DOHH2 (cell line): ENCODE measurements around the gene ZNRF2.

ENCODE experiments used
- H3F3A ChIP-seq: fragments of 200-600 bp; sonication (generic), shearing (Covaris generic); 2 replicates; pipeline ENCODE4 v1.6.0; 2016; ENCODE audit warnings: antibody characterized with exemption, mild to moderate bottlenecking; ENCODE audit not compliant: control insufficient read depth, insufficient read depth
- H3K27ac ChIP-seq: fragments of 200-600 bp; sonication (generic); 2 replicates; pipeline ENCODE4 v1.5.1; 2014; ENCODE audit warnings: low read depth, mild to moderate bottlenecking, low read length, moderate library complexity
- H3K27me3 ChIP-seq: fragments of 200-600 bp; sonication (generic); 2 replicates; pipeline ENCODE4 v1.6.1; 2014; ENCODE audit warnings: mild to moderate bottlenecking, low read length, mixed read lengths; ENCODE audit not compliant: control insufficient read depth
- H3K36me3 ChIP-seq: fragments of 200-600 bp; sonication (generic); 2 replicates; pipeline ENCODE4 v1.6.1; 2014; ENCODE audit warnings: mild to moderate bottlenecking, low read length, moderate library complexity, mixed read lengths; ENCODE audit not compliant: control insufficient read depth
- H3K4me1 ChIP-seq: fragments of 200-600 bp; sonication (generic); 2 replicates; pipeline ENCODE4 v1.6.1; 2014; ENCODE audit warnings: mild to moderate bottlenecking, low read length, mixed read lengths; ENCODE audit not compliant: control insufficient read depth
- H3K4me2 ChIP-seq: fragments of 200-600 bp; sonication (generic); 2 replicates; pipeline ENCODE4 v1.6.0; 2014; ENCODE audit warnings: mild to moderate bottlenecking, low read length, moderate library complexity
- H3K4me3 ChIP-seq: fragments of 200-600 bp; sonication (generic); 2 replicates; pipeline ENCODE4 v1.5.1; 2014; ENCODE audit warnings: mild to moderate bottlenecking, low read length, mixed read lengths
- H3K79me2 ChIP-seq: fragments of 200-600 bp; sonication (generic); 2 replicates; pipeline ENCODE4 v1.6.1; 2014; ENCODE audit warnings: mild to moderate bottlenecking, low read length, mixed read lengths; ENCODE audit not compliant: control insufficient read depth
- H3K9me2 ChIP-seq: fragments of 200-600 bp; sonication (generic); replicated peaks from 2 replicates; pipeline ENCODE4 v1.6.1; 2014; ENCODE audit warnings: mild to moderate bottlenecking, low read length, mixed read lengths; ENCODE audit not compliant: control insufficient read depth
- H3K9me3 ChIP-seq: fragments of 200-600 bp; sonication (generic); 2 replicates; pipeline ENCODE4 v1.6.1; 2014; ENCODE audit warnings: antibody characterized with exemption, low read length, mixed read lengths; ENCODE audit not compliant: control insufficient read depth, insufficient read depth
- H4K20me1 ChIP-seq: fragments of 200-600 bp; sonication (generic); 2 replicates; pipeline ENCODE4 v1.6.0; 2014; ENCODE audit warnings: low read depth, mild to moderate bottlenecking, antibody characterized with exemption, low read length, moderate library complexity; ENCODE audit not compliant: control insufficient read depth, insufficient read depth
- CTCF ChIP-seq: fragments of 200-600 bp; sonication (generic); IDR thresholded peaks from one replicate; pipeline ENCODE4 v1.5.1; 2014; ENCODE audit warnings: antibody characterized with exemption, mild to moderate bottlenecking, low read depth, low read length; ENCODE audit not compliant: poor library complexity, severe bottlenecking
- EZH2phosphoT487 ChIP-seq: fragments of 200-600 bp; sonication (generic); IDR thresholded peaks from 2 replicates; pipeline ENCODE4 v1.6.1; 2017; ENCODE audit warnings: borderline replicate concordance, mild to moderate bottlenecking, antibody characterized with exemption, low read length, moderate library complexity, mixed read lengths

The ZNRF2 gene

GRCh38 chr7:30323006-30323355 lies 38.6 kb downstream of the ZNRF2 start:
- TF ChIP-seq EZH2phosphoT487 (no peak), CTCF (no peak)
- peak overlapping the region; percentile 93 for H3K4me2 ChIP-seq
- H3K79me2 ChIP-seq, result peaks cover 94% of the 10 kb centered on the region
- peak overlapping the region; percentile 65 for H3K4me3 ChIP-seq
- no peaks in the 10 kb centered on the region for H4K20me1 ChIP-seq
- peaks cover 15% of the 10 kb centered on the region for H3K36me3 ChIP-seq
- H3K9me3 ChIP-seq, result no peaks in the 10 kb centered on the region
- no peaks in the 10 kb centered on the region for H3K27me3 ChIP-seq
- no peaks in the 10 kb centered on the region for H3K9me2 ChIP-seq
- H3K27ac ChIP-seq, result peak overlapping the region; percentile 78
- H3K4me1 ChIP-seq, result peaks cover 95% of the 10 kb centered on the region
- peaks cover 31% of the 10 kb centered on the region for H3F3A ChIP-seq

GRCh38 chr7:30327813-30328212 lies 43.4 kb downstream of the ZNRF2 start:
- peak overlapping the region; percentile 85 for H3K4me2 ChIP-seq

GRCh38 chr7:30328381-30328780 lies 44.0 kb downstream of the ZNRF2 start:
- H3K79me2 ChIP-seq, result peaks cover 90% of the 10 kb centered on the region

More at GRCh38 chr7:30327813-30328212, 43.4 kb downstream of the ZNRF2 start:
- H3K4me3 ChIP-seq, result peak overlapping the region; percentile 12
- peak overlapping the region; percentile 91 for H3K27ac ChIP-seq
- H3K9me2 ChIP-seq, result no peaks in the 10 kb centered on the region
- no peak for TF ChIP-seq EZH2phosphoT487
- TF ChIP-seq CTCF, result no peak
- H4K20me1 ChIP-seq, result no peaks in the 10 kb centered on the region
- no peaks in the 10 kb centered on the region for H3K27me3 ChIP-seq
- H3K79me2 ChIP-seq, result peaks cover 90% of the 10 kb centered on the region
- no peaks in the 10 kb centered on the region for H3K9me3 ChIP-seq
- H3F3A ChIP-seq, result peaks cover 44% of the 10 kb centered on the region
- peaks cover 98% of the 10 kb centered on the region for H3K4me1 ChIP-seq
- peaks cover 23% of the 10 kb centered on the region for H3K36me3 ChIP-seq

More at GRCh38 chr7:30328381-30328780, 44.0 kb downstream of the ZNRF2 start:
- TF ChIP-seq CTCF (no peak), EZH2phosphoT487 (no peak)
- H3K9me3 ChIP-seq, result no peaks in the 10 kb centered on the region
- peaks cover 95% of the 10 kb centered on the region for H3K4me1 ChIP-seq
- H4K20me1 ChIP-seq, result no peaks in the 10 kb centered on the region
- H3K4me3 ChIP-seq, result peak overlapping the region; percentile 12
- H3K27me3 ChIP-seq, result no peaks in the 10 kb centered on the region
- H3F3A ChIP-seq, result peaks cover 44% of the 10 kb centered on the region
- H3K4me2 ChIP-seq, result peak overlapping the region; percentile 85
- peak overlapping the region; percentile 91 for H3K27ac ChIP-seq
- no peaks in the 10 kb centered on the region for H3K9me2 ChIP-seq
- H3K36me3 ChIP-seq, result peaks cover 23% of the 10 kb centered on the region
